Middle frontal gyrus (tissue), 1 donor: Measurements from ENCODE around the gene NF1.
"Not testable (repeated sequence)": the region's sequence is repeated elsewhere in the genome, so short reads cannot be mapped to it uniquely, and the experiment has no call there.

Source experiments
- DNase-seq: peaks from one replicate; pipeline ENCODE4 v3.0.0-alpha.2; 2015; ENCODE audit warnings: low spot score; ENCODE audit errors: extremely low spot score

Gene NF1

GRCh38 chr17:31128241-31128640, 33.5 kb downstream of the NF1 start:
- no peak for DNase-seq

- no peak for DNase-seq
These were observed 35.8 kb downstream of the NF1 start for GRCh38 chr17:31130286-31131224.

- DNase-seq: no peak
These were observed 36.5 kb downstream of the NF1 start for GRCh38 chr17:31131299-31131698.

- no peak for DNase-seq
These were observed 38.2 kb downstream of the NF1 start for GRCh38 chr17:31132977-31133376.

GRCh38 chr17:31134576-31134975, 39.8 kb downstream of the NF1 start:
- DNase-seq: no peak

- no peak for DNase-seq
These were observed 41.5 kb downstream of the NF1 start for GRCh38 chr17:31136319-31136718.

GRCh38 chr17:31140111-31140510, 45.3 kb downstream of the NF1 start:
- DNase-seq: no peak

GRCh38 chr17:31144428-31144827, 49.7 kb downstream of the NF1 start:
- DNase-seq: no peak

- no peak for DNase-seq
These were observed 50.1 kb downstream of the NF1 start for GRCh38 chr17:31144836-31145235.

- DNase-seq: no peak
These were observed 52.9 kb downstream of the NF1 start for GRCh38 chr17:31147507-31148202.

GRCh38 chr17:31148205-31148604, 53.4 kb downstream of the NF1 start:
- DNase-seq: no peak

GRCh38 chr17:31152271-31152670, 57.5 kb downstream of the NF1 start:
- no peak for DNase-seq

GRCh38 chr17:31155208-31155810, 60.5 kb downstream of the NF1 start:
- no peak for DNase-seq

- DNase-seq: no peak
These were observed 61.5 kb downstream of the NF1 start for GRCh38 chr17:31156326-31156725.

- not testable (repeated sequence) for DNase-seq
These were observed 62.1 kb downstream of the NF1 start for GRCh38 chr17:31156864-31157263.

GRCh38 chr17:31158746-31159377, 64.1 kb downstream of the NF1 start:
- no peak for DNase-seq

- no peak for DNase-seq
These were observed 68.5 kb downstream of the NF1 start for GRCh38 chr17:31163091-31163781.

GRCh38 chr17:31167111-31167510, 72.3 kb downstream of the NF1 start:
- DNase-seq: no peak

- no peak for DNase-seq
These were observed 76.9 kb downstream of the NF1 start for GRCh38 chr17:31171701-31172100.

- no peak for DNase-seq
These were observed 77.6 kb downstream of the NF1 start for GRCh38 chr17:31172388-31172787.

- DNase-seq: no peak
These were observed 79.4 kb downstream of the NF1 start for GRCh38 chr17:31174215-31174614.
